Measurements from ENCODE around the gene LRRC72. TPM values are rescaled to one million over a fixed set of nuclear protein-coding genes. Genes with fewer than 3 reads are reported as not detected.

Gene LRRC72
- total RNA-seq, 1 donor from 2014 or later = not detected

DNA sequence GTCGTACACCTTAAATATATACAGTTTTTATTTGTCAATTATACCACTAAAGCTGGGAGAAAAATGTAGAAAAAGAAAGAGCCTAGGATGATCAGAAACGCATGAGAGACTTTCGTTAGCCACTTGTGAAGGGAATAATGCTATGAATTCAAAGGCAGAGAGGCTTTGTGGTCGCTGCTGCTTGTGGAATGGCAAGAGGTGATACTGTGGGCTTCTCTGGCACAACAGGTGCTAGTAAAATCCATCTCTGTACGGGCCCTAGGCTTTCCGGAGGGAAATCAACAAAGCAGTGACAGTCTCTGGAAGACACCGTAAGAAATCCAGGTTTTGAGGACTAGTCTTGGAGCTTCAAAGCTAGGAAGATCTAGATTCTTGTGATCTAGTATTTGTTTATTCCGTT is 52.6 kb downstream of the LRRC72 start:
- TF ChIP-seq, protein P1, sequence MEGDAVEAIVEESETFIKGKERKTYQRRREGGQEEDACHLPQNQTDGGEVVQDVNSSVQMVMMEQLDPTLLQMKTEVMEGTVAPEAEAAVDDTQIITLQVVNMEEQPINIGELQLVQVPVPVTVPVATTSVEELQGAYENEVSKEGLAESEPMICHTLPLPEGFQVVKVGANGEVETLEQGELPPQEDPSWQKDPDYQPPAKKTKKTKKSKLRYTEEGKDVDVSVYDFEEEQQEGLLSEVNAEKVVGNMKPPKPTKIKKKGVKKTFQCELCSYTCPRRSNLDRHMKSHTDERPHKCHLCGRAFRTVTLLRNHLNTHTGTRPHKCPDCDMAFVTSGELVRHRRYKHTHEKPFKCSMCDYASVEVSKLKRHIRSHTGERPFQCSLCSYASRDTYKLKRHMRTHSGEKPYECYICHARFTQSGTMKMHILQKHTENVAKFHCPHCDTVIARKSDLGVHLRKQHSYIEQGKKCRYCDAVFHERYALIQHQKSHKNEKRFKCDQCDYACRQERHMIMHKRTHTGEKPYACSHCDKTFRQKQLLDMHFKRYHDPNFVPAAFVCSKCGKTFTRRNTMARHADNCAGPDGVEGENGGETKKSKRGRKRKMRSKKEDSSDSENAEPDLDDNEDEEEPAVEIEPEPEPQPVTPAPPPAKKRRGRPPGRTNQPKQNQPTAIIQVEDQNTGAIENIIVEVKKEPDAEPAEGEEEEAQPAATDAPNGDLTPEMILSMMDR (IDR thresholded peaks at IDR 0.05) = no peak
- H3K36me3 ChIP-seq = no peaks in the 10 kb centered on the region
- no peak for DNase-seq (ENCODE audit: low spot score in 2 of 2)
- intact Hi-C loops (cut with DNase I) = no loop called here
- no peaks in the 10 kb centered on the region for H3K27me3 ChIP-seq
- H3K27ac ChIP-seq = no peak overlapping the region
- H3K4me1 ChIP-seq = no peaks in the 10 kb centered on the region
- no peak overlapping the region for H3K4me3 ChIP-seq
- no peaks in the 10 kb centered on the region for H3K9me3 ChIP-seq

DNA sequence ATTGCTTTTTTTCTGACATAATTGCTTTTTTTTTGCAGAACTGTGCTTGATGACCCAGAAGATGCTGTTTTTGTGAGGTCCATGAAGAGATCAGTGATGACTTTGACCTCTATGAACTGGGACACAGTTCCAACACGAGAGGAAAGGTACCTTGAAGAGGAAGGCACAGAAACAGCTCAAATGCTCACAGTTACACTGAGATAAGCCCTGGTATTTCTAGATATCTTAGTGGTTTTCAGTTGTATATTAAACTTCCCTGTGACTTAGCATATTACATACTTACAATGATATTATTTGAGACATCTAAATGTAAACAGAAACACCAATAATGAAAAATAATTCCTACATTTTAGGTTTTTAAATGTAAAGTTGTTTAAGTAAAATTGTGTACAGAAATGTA is 54.7 kb downstream of the LRRC72 start:
- Histone ChIP-seq H3K9me3 (no peaks in the 10 kb centered on the region), H3K36me3 (no peaks in the 10 kb centered on the region), H3K4me3 (no peak overlapping the region), H3K27ac (no peak overlapping the region), H3K27me3 (no peaks in the 10 kb centered on the region), H3K4me1 (no peaks in the 10 kb centered on the region)
- DNase-seq (ENCODE audit: low spot score in 2 of 2) = no peak
- intact Hi-C loops (cut with DNase I) = no loop called here
- TF ChIP-seq, protein P1 (IDR thresholded peaks at IDR 0.05) = no peak

DNA sequence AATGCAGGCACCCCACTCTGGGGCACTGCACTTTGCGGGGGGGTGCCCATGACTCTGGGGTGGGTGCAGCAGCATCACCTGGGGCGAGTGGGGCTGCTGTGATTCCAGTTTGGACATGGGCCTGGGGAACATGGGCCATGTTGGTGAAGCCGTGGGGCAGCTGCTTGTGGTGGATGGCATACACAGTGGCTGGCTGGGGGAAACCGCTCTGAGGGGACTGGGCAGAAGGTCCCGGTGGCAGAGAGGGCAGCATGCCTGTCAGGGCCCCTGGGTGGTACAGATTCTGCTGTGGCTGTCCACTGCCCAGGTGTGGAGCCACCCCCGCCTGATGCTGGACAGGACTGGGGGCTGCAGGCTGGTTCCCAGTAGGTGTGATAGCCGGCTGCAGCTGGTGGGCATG is 57.2 kb downstream of the LRRC72 start:
- intact Hi-C loops (cut with DNase I) = no loop called here
- DNase-seq (ENCODE audit: low spot score in 2 of 2) = no peak
- Histone ChIP-seq H3K27me3 (no peaks in the 10 kb centered on the region), H3K27ac (no peak overlapping the region), H3K9me3 (no peaks in the 10 kb centered on the region), H3K4me3 (no peak overlapping the region), H3K4me1 (no peaks in the 10 kb centered on the region), H3K36me3 (no peaks in the 10 kb centered on the region)
- TF ChIP-seq, protein P1 (IDR thresholded peaks at IDR 0.05) = no peak

DNA sequence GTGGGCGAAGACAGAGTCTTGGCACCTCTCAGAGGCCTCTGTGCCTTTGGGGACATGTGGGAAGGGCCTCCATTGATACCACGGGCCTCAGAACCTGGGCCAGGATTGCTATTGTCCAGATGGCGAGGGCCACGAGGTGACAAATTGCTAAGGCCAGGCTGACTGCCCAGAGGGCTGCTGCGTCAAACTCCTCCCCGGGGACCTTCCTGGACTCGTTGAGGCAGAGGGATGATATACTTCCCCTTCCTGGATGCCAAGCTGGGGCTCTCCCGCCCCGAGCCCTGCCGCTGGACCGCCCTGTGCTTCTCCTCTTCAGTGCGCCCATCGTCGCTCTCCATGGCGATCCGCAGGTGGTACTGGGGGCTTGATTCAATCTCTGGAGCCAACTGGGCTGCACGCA is 58.9 kb downstream of the LRRC72 start:
- TF ChIP-seq, protein P1 (IDR thresholded peaks at IDR 0.05) = no peak
- intact Hi-C loops (cut with DNase I) = no loop called here
- no peak for DNase-seq (ENCODE audit: low spot score in 2 of 2)

DNA sequence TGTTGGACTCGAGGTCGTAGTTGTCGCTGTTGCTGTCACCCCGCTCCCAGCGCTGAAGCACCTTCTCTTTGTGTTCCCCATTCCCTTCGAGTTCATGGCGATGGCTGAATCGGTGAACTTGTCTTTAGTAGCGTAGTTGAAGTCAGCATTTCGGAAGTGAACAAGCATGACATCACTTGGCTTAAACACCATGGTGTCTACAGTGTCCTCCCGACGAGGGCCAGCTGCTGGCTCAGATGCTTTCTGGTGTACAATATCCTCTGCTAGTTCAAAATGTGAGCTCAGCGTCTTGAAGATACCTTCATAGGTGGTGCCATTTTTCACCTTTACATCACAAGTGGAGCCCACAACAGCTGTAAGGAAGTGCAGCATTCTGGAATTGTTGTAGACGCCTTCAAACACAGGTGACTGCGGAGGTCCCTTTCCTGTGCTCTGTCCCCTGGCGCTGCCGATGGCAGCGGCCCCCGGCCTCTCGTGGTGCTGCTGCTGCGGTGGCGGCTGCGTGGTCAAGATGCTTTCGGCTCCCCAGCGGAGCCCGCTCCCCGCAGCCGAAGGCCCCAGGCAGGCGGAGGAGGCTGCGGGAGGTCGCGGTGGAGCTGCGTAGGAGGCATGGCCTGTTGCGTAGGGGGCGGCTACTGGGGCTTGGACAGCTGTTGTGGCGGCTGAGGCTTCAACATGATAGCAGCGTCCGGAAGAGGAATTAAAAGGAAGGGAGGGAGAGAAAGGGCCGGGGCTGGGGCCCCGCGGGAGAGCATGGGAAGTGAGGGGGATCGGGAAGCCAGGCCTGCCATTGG is 59.7 kb downstream of the LRRC72 start:
- no peaks in the 10 kb centered on the region for H3K36me3 ChIP-seq

More for the DNA sequence above, 58.9 kb downstream of the LRRC72 start:
- no peaks in the 10 kb centered on the region for H3K36me3 ChIP-seq
- no peaks in the 10 kb centered on the region for H3K27me3 ChIP-seq
- H3K9me3 ChIP-seq = no peaks in the 10 kb centered on the region
- H3K4me3 ChIP-seq = no peak overlapping the region
- no peaks in the 10 kb centered on the region for H3K4me1 ChIP-seq
- H3K27ac ChIP-seq = no peak overlapping the region

More for the DNA sequence above, 59.7 kb downstream of the LRRC72 start:
- intact Hi-C loops (cut with DNase I) = no loop called here
- H3K4me3 ChIP-seq = no peak overlapping the region
- no peak overlapping the region for H3K27ac ChIP-seq
- DNase-seq (ENCODE audit: low spot score in 2 of 2) = no peak
- H3K4me1 ChIP-seq = no peaks in the 10 kb centered on the region
- H3K27me3 ChIP-seq = no peaks in the 10 kb centered on the region
- no peaks in the 10 kb centered on the region for H3K9me3 ChIP-seq
- TF ChIP-seq, protein P1 (IDR thresholded peaks at IDR 0.05) = no peak
